NCI-H526 (cell line): ENCODE results near the gene HOXC10.

ENCODE experiments used
- DNase-seq, 2 experiments: peaks; one replicate each; lab custom pipeline; 2025; lab: John Stamatoyannopoulos, UW

HOXC10 gene

GRCh38 chr12:53965281-53966084, 19.5 kb upstream of the HOXC10 start:
- no peak for DNase-seq

- DNase-seq, result no peak
Measured at GRCh38 chr12:53966085-53966384, 18.9 kb upstream of the HOXC10 start.

- no peak for DNase-seq
Measured at GRCh38 chr12:53966385-53967133, 18.4 kb upstream of the HOXC10 start.

- DNase-seq, result no peak
Measured at GRCh38 chr12:53967421-53967925, 17.5 kb upstream of the HOXC10 start.

GRCh38 chr12:53968214-53969127, 16.5 kb upstream of the HOXC10 start:
- no peak for DNase-seq

- no peak for DNase-seq
Measured at GRCh38 chr12:53969588-53970259, 15.2 kb upstream of the HOXC10 start.

GRCh38 chr12:53970451-53970850, 14.5 kb upstream of the HOXC10 start:
- DNase-seq, result no peak

- no peak for DNase-seq
Measured at GRCh38 chr12:53971129-53971528, 13.8 kb upstream of the HOXC10 start.

GRCh38 chr12:53971686-53972085, 13.3 kb upstream of the HOXC10 start:
- no peak for DNase-seq

GRCh38 chr12:53972152-53972702, 12.7 kb upstream of the HOXC10 start:
- DNase-seq, result no peak

GRCh38 chr12:53972722-53973235, 12.2 kb upstream of the HOXC10 start, which contains the start of gene HOXC11:
Gene HOXC11 (plus strand): TSS chr12:53973126. CDS start chr12:53973242, 116 bp downstream.
- no peak for DNase-seq

GRCh38 chr12:53973236-53974042, 11.5 kb upstream of the HOXC10 start:
- DNase-seq, result no peak

GRCh38 chr12:53974084-53975063, 10.6 kb upstream of the HOXC10 start, which contains the start of gene HOTAIR:
Gene HOTAIR (minus strand): TSS chr12:53974954.
- DNase-seq, result no peak

- DNase-seq, result no peak
Measured at GRCh38 chr12:53975064-53975471, 9.9 kb upstream of the HOXC10 start.

GRCh38 chr12:53975479-53976152, 9.3 kb upstream of the HOXC10 start:
- DNase-seq, result no peak

GRCh38 chr12:53976172-53976822, 8.6 kb upstream of the HOXC10 start:
- DNase-seq, result no peak

- DNase-seq, result no peak
Measured at GRCh38 chr12:53976823-53977595, 7.9 kb upstream of the HOXC10 start.
